BE2C (cell line): ENCODE results near the gene ABLIM1.

ENCODE experiments used
- DNase-seq: peaks from one replicate; pipeline ENCODE4 v3.0.0-alpha.2; 2020
- H3K27me3 ChIP-seq: fragments of 250-450 bp; sonication (Bioruptor Pico); 2 replicates; pipeline ENCODE4 v1.5.1; 2020; ENCODE audit warnings: mild to moderate bottlenecking
- H3K36me3 ChIP-seq: fragments of 250-450 bp; sonication (Bioruptor Pico); 2 replicates; pipeline ENCODE4 v1.5.1; 2020; ENCODE audit warnings: mild to moderate bottlenecking
- H3K4me1 ChIP-seq: fragments of 250-450 bp; sonication (Bioruptor Pico); 2 replicates; pipeline ENCODE4 v1.5.1; 2020
- H3K4me3 ChIP-seq: 2 replicates; pipeline ENCODE4 v1.5.1; 2011; ENCODE audit warnings: low read depth, low read length
- H3K9me3 ChIP-seq: fragments of 250-450 bp; sonication (Bioruptor Pico); 2 replicates; pipeline ENCODE4 v1.5.1; 2020
- TF ChIP-seq, protein P1 (sequence below): IDR thresholded peaks from 2 replicates; pipeline ENCODE4 v1.5.1; 2012; ENCODE audit warnings: mild to moderate bottlenecking, low read depth, low read length

ABLIM1 gene

DNA sequence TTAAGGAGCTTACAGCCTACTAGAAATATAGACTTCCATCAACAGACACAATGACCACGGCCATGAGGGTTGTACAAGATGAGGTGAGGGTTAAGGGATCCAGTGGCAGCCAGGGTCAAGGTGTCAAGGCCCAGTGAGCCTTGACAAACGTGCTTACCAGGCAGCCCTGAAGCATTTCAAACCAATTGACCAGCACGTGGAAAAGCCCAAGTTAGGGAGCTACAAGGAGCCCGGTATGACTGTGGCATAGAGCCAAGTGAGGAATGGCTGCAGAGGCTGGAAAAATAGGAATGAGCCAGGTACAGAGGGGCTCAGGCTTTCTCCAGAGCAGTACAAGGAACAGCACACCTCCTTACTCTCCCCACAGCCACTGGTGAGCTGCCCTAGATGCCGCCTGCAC is 266.5 kb downstream of the ABLIM1 start:
- TF ChIP-seq, protein P1, sequence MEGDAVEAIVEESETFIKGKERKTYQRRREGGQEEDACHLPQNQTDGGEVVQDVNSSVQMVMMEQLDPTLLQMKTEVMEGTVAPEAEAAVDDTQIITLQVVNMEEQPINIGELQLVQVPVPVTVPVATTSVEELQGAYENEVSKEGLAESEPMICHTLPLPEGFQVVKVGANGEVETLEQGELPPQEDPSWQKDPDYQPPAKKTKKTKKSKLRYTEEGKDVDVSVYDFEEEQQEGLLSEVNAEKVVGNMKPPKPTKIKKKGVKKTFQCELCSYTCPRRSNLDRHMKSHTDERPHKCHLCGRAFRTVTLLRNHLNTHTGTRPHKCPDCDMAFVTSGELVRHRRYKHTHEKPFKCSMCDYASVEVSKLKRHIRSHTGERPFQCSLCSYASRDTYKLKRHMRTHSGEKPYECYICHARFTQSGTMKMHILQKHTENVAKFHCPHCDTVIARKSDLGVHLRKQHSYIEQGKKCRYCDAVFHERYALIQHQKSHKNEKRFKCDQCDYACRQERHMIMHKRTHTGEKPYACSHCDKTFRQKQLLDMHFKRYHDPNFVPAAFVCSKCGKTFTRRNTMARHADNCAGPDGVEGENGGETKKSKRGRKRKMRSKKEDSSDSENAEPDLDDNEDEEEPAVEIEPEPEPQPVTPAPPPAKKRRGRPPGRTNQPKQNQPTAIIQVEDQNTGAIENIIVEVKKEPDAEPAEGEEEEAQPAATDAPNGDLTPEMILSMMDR, result no peak
- Histone ChIP-seq H3K4me3 (no peak overlapping the region), H3K27me3 (no peaks in the 10 kb centered on the region), H3K4me1 (no peaks in the 10 kb centered on the region), H3K36me3 (no peaks in the 10 kb centered on the region), H3K9me3 (no peaks in the 10 kb centered on the region)
- DNase-seq, result no peak

DNA sequence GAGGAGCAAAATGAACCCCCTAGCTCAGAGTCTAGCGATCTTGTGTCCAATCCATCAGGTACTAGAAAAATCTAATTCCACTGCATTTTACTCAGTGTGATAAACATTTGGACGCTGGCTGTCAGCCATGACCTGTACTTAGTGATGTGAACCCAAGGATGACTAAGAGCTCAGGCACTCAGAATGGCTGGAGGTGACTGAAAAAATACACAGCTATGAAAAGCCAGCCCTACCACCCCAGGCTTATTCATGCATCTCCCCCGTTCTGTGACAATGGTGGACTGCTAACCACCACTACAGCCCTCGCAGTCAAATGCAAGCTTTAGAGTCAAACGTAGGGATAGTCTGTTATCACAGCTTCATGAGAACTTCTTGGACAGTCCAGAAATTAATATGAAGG is 268.6 kb downstream of the ABLIM1 start:
- no peaks in the 10 kb centered on the region for H3K9me3 ChIP-seq
- H3K4me1 ChIP-seq, result no peaks in the 10 kb centered on the region
- TF ChIP-seq, protein P1, result no peak
- H3K36me3 ChIP-seq, result no peaks in the 10 kb centered on the region
- H3K4me3 ChIP-seq, result no peak overlapping the region
- no peaks in the 10 kb centered on the region for H3K27me3 ChIP-seq
- DNase-seq, result no peak

DNA sequence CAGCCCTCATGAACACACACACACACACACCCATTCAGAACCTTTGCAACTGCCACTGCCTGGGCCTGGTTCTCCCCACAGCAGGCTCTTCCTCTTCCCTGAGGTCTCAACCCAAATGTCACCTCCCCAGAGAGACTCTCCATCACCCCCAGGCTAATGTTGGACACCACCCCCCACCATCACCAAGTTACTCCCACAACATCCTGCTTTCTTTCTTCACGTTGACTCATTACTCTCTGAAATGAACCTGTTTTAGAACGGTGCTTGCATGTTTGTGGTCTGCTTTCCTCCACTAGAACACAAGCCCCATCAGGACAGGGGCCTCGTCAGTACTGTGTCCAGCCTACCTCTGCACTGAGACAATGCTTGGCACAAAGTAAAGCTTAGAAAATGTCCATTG is 269.8 kb downstream of the ABLIM1 start:
- Histone ChIP-seq H3K9me3 (no peaks in the 10 kb centered on the region), H3K36me3 (no peaks in the 10 kb centered on the region), H3K4me1 (no peaks in the 10 kb centered on the region), H3K27me3 (no peaks in the 10 kb centered on the region), H3K4me3 (no peak overlapping the region)
- TF ChIP-seq, protein P1, result no peak
- no peak for DNase-seq

DNA sequence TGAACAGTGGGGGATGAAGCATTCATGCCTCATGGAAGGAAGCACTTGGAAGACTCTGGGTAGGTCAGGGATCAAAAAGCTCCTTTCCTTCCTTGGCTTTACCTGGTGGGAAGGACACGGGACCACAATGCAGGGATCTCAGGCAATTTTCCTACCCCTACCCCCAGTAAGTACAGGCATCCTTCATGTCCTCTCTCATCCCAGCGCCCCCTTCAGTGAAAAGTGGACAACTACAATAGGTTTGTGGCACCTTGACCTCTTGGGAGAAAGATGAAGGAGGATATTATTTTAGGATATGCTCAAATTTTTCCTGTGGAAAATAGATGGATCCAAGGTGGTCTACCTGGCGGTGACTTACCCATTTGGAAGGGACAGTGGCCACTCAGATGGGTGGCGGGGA is 270.3 kb downstream of the ABLIM1 start:
- DNase-seq, result no peak
- Histone ChIP-seq H3K4me1 (no peaks in the 10 kb centered on the region), H3K9me3 (no peaks in the 10 kb centered on the region), H3K4me3 (no peak overlapping the region), H3K27me3 (no peaks in the 10 kb centered on the region), H3K36me3 (no peaks in the 10 kb centered on the region)
- TF ChIP-seq, protein P1, result no peak

DNA sequence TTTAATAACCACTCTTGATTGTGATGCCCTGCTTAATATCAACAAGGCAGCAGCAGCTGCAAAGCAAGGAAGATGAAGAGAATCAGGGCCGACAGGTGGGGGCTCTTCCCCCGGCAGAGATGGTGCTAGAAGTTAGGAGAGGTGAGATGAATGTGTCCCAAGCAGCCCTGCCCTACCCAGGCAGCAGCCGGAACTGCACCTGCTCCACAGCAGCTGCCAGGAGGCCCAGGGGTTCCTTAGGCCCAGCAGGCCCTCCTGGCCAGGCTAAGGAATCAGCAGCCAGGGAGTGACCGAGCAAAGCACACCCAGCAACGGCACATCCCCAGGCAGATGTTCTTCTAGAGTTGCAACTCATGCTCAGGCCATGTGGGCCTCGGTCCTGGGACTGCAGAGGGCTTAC is 271.6 kb downstream of the ABLIM1 start:
- TF ChIP-seq, protein P1, result no peak
- H3K27me3 ChIP-seq, result no peaks in the 10 kb centered on the region
- H3K4me1 ChIP-seq, result no peaks in the 10 kb centered on the region
- H3K36me3 ChIP-seq, result no peaks in the 10 kb centered on the region
- no peaks in the 10 kb centered on the region for H3K9me3 ChIP-seq
- DNase-seq, result no peak
- no peak overlapping the region for H3K4me3 ChIP-seq

DNA sequence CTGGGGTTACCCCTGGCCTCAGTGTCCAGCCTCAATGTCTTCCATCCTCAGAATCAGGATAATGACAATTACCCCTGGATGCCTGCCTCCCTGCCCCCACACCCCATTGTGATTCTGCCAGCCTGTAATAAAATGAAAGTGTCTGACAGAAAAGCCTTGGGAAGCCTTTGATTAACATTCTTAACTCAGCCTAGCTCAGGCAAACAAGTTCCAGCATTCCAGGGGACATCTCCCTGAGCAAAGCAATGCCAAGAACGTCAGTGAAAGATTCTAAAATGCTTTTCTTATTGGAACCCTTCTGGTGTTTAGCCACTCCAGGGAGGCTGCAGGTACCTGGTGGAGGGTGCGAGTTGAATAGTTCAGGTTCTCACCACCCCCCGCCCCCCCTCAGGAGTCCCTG is 272.5 kb downstream of the ABLIM1 start:
- no peak for DNase-seq
- Histone ChIP-seq H3K9me3 (no peaks in the 10 kb centered on the region), H3K4me3 (no peak overlapping the region), H3K36me3 (no peaks in the 10 kb centered on the region), H3K4me1 (no peaks in the 10 kb centered on the region), H3K27me3 (no peaks in the 10 kb centered on the region)
- TF ChIP-seq, protein P1, result no peak
